Coronary artery (tissue), 2 donors: Measurements from ENCODE around the gene LAMA3.

Experiments used
- DNase-seq: peaks from one replicate; pipeline ENCODE4 v3.0.0-alpha.2; 2017; ENCODE audit warnings: low spot score
- H3K27ac ChIP-seq, 2 donors: fragments of 200-600 bp; sonication (generic); one replicate each; pipeline ENCODE4 v1.5.1; 2016 to 2019
- H3K4me3 ChIP-seq: fragments of 200-600 bp; sonication (generic); 2 replicates; pipeline ENCODE4 v1.5.1; 2016; ENCODE audit warnings: mild to moderate bottlenecking, moderate library complexity
- CTCF ChIP-seq: fragments of 200-600 bp; sonication (generic); IDR thresholded peaks from one replicate; pipeline ENCODE4 v1.5.1; 2019; ENCODE audit warnings: antibody characterized with exemption

LAMA3 gene

GRCh38 chr18:23883277-23883790, 194.1 kb downstream of the LAMA3 start:
- DNase-seq, result no peak
- Histone ChIP-seq H3K4me3 (no peak overlapping the region), H3K27ac (peak overlapping the region; percentile 18 to 86)
- no peak for TF ChIP-seq CTCF

- H3K4me3 ChIP-seq, result no peak overlapping the region
- no peak for DNase-seq
- H3K27ac ChIP-seq, result peak overlapping the region; percentile 34 to 86
- no peak for TF ChIP-seq CTCF
Measured at GRCh38 chr18:23884681-23885375, 195.6 kb downstream of the LAMA3 start.

GRCh38 chr18:23885750-23886149, 196.5 kb downstream of the LAMA3 start:
- no peak for DNase-seq
- Histone ChIP-seq H3K4me3 (no peak overlapping the region), H3K27ac (no peak overlapping the region)
- TF ChIP-seq CTCF, result no peak

- DNase-seq, result no peak
- no peak overlapping the region for H3K27ac ChIP-seq
- no peak for TF ChIP-seq CTCF
- H3K4me3 ChIP-seq, result no peak overlapping the region
Measured at GRCh38 chr18:23887035-23887434, 197.8 kb downstream of the LAMA3 start.

- DNase-seq, result no peak
- TF ChIP-seq CTCF, result no peak
- Histone ChIP-seq H3K27ac (no peak overlapping the region), H3K4me3 (no peak overlapping the region)
Measured at GRCh38 chr18:23887493-23887892, 198.2 kb downstream of the LAMA3 start.

- Histone ChIP-seq H3K27ac (no peak overlapping the region), H3K4me3 (no peak overlapping the region)
- no peak for DNase-seq
- no peak for TF ChIP-seq CTCF
Measured at GRCh38 chr18:23888881-23889280, 199.6 kb downstream of the LAMA3 start.

GRCh38 chr18:23889907-23890306, 200.7 kb downstream of the LAMA3 start:
- no peak overlapping the region for H3K4me3 ChIP-seq
- no peak for TF ChIP-seq CTCF
- DNase-seq, result no peak
- no peak overlapping the region for H3K27ac ChIP-seq
